ENCODE measurements around the gene MAP3K8.

GRCh38 chr10:30493609-30494530, 59.9 kb downstream of the MAP3K8 start:
- TF ChIP-seq CTCF (IDR thresholded peaks at IDR 0.05) (peak; percentile 42), EZH2 (IDR thresholded peaks at IDR 0.05; ENCODE audit: borderline replicate concordance, insufficient read depth, low read depth, low read length, poor library complexity, severe bottlenecking) (no peak)

Measured in B cell (primary cell).